Inferior parietal cortex (tissue), 1 donor: ENCODE measurements around the gene APOM.

Experiments
- DNase-seq: peaks from one replicate; pipeline ENCODE4 v3.0.0-alpha.2; 2016; ENCODE audit errors: extremely low spot score

The APOM gene

GRCh38 chr6:31705931-31706330, 50.2 kb downstream of the APOM start:
- no peak for DNase-seq

DNA sequence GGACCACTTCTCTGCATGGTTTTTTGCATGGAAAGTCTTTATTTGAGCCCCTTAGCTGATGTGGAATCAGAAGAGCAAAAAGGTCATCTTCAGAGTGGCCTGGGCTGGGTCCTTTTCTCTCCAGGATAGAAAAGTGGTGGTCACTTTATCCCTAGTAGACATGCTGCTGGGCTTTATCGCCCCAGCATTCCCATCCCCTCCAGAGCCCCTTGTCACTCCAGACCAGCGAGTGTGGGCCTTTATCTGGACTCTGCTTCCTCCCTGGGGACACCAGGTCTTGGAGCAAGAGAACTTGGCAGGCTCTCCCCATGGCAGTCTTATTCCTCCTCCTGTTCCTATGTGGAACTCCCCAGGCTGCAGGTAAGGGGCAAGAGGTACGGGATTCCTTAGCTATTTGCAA, 50.9 kb downstream of the APOM start, which contains the start of gene LY6G6F:
Gene LY6G6F, plus strand, starts transcription at position 268 of the 400 bp plus-strand sequence. Its CDS starts 41 bp downstream, at position 309.
- DNase-seq = no peak

DNA sequence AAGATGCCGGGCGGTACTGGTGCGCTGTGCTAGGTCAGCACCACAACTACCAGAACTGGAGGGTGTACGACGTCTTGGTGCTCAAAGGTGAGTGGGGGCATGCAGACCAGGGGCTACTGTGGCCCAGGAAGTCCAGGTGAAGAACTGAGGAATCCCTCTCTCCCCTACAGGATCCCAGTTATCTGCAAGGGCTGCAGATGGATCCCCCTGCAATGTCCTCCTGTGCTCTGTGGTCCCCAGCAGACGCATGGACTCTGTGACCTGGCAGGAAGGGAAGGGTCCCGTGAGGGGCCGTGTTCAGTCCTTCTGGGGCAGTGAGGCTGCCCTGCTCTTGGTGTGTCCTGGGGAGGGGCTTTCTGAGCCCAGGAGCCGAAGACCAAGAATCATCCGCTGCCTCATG, 52.0 kb downstream of the APOM start:
- no peak for DNase-seq
